CD1c-positive myeloid dendritic cell (primary cell): ENCODE results near the gene TBCEL.
"Not testable (repeated sequence)": the region's sequence is repeated elsewhere in the genome, so short reads cannot be mapped to it uniquely, and the experiment has no call there.

Source experiments
- DNase-seq: peaks from one replicate; pipeline ENCODE4 v3.0.0-alpha.2; 2016; ENCODE audit errors: extremely low spot score

TBCEL gene

DNA sequence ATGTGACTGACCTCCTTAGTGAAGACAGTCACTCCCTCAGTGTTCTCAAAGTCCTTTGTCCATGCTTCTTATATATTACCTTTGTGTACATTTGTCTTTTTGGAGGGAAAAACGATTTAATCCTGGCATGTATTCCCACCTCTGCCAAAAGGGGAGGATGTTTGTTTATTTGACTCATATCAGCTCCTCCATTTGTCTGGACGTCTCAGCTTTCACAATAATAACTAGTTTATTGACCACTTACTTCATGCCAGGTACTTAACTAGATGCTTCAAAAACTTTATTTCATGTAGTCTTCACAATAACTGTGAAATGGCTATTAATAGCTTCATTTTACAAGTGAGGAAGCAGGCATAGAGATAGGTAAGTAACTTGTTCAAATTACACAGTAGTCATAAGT is 5.3 kb downstream of the TBCEL start:
- DNase-seq: no peak

DNA sequence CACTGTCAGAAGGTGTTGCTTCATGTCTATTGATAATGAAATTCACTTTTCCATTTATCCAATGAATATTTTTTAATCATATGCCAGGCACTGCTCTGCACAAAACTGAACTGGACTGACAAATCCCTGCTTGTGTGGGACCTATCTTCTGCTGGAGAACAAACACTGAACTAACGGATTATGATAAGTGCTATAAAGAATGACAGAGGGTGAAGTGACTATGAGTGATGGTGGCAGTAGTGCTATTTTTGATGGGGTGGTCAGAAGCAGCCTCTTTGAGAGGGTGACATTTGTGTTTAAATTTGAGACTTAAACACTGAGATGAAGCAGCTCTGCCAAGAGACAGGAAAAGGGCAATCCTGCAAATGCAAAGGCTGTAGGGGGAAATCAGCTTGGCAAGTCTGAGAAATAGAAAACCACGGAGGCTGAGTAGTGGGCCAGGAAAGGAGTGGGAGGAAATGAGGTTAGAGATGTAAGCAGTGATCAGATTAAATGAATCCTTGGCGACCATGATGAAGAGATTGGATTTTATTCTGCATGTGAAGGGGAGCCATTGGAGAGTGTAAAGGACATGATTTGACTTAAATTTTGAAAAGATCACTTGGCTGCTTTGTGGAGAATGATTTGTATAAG is 6.0 kb downstream of the TBCEL start:
- DNase-seq: no peak

DNA sequence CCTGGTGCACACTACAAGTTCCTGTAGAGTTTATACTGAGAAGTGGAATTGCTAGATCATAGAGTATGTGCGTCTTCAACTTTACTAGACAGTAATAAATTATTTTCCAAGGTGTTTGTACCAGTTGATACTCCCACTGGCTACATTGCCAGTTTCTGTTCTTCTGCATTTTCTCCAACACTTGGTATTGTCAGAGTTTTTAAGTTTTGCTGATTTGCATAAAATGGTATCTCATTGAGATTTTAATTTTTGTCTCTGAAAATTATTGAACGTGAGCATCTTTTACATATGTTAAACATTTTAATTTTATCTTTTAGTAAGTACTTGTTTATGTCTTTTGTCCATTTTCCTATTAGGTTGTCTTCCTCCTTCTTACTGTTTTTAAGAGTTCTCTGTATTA is 7.3 kb downstream of the TBCEL start:
- DNase-seq: no peak

DNA sequence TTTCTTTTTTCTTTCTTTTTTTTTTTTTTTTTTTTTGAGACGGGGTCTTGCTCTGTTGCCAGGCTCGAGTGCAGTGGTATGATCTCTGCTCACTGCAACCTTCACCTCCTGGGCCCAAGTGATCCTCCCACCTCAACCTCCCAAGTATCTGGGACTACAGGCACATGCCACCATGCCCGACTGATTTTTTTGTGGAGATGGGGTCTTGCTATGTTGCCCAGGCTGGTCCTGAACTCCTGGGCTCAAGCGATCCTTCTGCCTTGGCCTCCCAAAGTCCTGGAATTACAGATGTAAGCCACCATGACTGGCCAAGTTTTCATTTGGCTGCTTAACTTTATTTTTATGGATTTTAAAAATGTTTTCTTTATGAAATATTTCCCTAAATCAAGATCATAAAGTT is 7.7 kb downstream of the TBCEL start:
- not testable (repeated sequence) for DNase-seq

DNA sequence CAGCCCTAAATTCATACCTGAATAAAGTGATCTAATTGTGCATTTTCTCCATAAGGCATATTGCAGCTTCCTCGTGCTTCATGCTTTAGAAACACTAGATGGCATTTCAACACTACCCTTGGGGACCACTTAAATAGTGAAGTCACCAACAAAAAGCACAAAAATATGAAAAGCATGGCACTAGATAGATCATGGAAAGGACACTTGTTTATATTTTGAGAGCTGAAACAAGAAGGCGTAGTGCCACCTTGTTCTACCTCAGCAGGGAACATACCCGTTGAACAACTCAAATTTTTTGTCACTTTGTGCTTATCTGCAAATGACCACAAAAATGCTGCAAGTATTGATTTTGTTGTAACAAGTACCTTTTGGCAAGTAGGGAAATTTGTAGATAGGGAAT is 8.6 kb downstream of the TBCEL start:
- no peak for DNase-seq

DNA sequence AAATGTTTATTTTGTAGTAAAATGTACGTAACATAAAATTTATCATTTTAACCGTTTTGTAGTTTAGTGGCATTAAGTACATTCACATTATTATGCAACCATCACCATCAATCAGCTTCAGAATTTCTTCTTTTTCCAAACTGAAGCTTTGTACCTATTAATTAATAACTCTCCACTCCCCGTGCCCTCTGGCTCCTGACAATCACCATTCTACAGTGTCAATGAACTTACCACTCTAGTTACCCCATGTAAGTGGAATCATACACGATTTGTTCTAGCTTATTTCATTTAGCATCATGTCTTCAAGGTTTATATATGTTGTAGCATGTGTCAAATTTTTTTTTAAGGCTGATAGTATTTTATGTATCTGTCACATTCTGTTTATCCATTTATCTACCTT is 9.7 kb downstream of the TBCEL start:
- DNase-seq: no peak

DNA sequence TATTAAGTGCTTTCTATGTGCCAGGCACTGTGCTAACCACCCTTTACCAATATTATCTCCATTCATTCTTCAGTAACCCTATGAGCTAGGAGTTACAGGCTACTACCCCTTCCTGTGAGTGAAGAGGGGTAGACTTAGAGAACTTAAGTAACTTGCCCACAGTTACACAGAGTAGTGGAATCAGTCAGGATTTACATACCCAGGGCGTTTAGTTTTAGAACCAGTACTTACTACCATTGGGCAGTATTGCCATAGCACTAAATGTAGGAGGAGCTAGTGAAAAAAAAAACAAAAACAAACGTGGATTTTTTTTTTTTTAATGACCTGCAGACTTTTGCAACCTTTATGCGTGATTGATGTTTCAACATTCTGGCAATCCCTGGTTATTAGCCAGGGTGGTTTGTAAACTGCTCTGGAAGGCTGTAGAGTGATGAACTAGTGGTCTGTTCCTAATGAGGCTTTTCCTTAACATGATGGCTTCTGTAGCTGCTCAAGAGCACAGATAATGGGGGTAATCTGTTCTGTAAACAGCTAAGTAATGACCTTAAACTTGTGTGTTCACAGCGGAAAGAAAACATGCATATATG is 11.4 kb downstream of the TBCEL start:
- DNase-seq: no peak

DNA sequence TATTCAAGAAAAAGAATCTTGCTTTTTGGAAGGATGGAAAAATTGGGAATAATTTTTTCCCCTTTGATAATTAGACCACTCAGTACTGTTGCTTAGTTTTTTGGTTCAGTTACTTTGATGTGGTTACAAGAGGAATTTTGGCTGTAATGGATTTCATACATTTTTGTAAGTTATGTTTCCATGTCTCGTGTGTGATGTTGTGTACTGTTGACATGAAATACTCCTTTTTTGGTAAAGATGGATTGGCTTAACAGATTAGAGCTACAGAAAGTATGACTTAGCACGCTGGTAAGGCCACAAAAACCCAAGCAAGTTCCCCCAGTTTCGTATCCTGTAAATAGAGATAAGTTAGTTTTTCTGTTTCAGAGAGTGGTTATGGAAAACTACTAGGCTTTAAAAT is 11.9 kb downstream of the TBCEL start:
- no peak for DNase-seq

DNA sequence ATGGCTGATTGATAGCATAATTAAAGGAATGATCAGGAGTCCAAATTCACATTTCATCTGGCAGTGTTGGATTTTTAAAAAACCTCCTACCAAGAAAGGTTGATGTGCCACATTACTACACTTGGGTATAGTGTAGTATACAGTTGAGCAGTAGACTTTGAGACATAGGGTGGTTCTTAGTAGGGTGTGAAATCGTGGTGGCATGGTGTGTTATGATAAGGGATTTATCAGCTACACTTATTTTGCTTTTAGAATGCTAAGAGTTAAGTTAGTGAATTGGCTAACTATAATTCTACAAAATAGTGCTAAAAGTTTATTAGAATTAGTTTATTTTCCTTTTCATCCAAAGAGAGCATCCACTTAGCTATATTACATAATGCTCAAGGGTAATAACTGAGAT is 13.1 kb downstream of the TBCEL start:
- no peak for DNase-seq

DNA sequence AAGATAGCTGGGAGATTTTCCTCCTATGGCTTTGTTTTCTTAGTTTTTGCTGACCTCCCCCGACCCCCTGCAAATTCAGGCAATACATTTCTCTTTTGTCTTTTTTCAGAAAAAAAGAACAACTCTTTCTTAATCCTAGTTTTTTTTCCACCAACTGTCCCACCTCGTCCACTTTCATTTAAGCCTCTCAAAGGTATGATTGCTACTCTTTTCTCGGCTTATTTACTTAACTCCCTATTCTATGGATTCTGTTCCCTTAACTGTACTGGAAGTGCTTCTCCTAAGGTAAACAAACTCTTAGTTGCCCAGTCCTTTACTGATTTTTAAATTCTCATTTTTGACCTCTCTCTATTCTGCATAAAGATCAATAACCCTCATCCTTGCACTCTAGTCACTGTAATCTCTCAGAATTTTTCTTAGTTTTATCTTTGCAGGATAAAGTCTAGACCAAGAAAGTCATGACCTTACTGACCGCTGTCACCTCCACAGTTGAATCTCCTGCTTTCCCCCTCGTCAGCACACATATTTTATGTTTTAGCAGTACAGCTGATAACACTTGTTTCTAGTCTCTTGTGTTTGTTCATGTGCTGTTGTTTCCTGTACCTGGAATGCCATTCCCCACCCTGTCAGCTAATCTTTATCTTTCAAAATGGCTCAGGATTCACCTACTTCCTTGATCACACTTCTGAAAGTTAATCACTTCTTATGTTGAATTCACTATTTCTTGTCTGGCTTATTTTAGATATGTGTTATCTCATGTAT is 14.9 kb downstream of the TBCEL start:
- DNase-seq: no peak

DNA sequence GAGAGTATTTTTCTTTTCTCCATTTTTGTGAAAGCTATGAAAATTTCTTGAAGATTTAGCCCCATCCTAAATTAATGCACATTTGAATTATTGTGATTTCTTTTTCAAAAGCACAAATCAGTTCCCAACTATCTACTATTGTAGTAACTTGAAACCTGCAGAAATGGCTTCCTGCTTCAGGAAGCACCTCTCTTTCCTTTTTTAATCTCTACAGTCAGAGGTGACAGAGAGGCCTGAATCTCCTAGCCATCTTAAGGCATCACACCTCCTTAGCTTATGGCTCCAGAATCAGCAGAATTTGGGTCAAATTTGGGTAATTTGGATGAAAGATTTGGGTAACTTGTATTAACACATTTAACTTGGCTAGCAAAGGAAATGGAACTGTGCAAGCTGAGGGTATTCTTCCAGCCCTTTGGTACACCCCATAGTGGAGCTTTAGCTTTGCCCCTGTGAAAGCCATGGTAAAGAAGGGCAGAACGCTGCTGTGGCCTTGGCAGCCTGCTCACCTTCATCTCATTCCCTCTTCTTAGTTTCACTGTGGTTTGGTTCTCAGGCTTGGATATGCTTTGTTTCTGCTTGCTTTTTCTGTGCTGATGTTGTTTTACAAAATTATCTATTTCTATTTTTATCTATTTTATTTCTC is 16.2 kb downstream of the TBCEL start:
- no peak for DNase-seq

DNA sequence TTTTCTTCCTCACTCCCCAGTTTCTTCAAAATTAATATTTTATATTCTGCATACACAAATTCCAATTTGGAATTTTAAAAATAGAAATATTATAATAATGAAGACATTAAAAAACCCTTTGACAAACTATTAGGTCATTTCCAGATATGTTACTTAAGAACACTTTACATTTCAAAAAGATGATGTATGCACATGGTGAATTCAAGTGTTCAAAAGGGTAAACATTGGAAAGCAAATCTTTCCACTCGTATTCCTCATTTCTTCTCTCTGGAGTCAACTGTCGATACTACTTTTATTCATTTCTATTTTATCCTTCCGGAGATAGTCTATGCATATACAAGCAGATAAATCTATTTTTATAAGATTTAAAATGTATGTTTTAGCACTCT is 16.7 kb downstream of the TBCEL start:
- no peak for DNase-seq

DNA sequence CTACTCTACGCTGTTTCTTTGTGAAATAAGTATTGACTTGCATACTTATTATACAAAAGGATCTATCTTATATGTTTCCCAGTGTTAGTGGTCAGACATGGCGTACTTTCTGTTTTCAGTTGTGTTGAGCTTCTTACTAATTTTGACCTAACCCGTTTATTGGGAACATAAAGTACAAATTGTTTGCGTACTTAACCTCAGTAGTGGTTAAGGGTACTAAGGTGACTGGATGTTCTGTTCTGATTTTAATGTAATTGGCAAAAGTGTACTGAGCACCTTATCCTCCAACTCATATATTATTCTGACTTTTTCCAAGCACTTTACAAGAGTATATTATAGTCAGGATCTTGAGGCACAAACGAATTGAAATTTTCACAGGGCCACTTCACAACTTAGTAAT is 17.2 kb downstream of the TBCEL start:
- DNase-seq: no peak

DNA sequence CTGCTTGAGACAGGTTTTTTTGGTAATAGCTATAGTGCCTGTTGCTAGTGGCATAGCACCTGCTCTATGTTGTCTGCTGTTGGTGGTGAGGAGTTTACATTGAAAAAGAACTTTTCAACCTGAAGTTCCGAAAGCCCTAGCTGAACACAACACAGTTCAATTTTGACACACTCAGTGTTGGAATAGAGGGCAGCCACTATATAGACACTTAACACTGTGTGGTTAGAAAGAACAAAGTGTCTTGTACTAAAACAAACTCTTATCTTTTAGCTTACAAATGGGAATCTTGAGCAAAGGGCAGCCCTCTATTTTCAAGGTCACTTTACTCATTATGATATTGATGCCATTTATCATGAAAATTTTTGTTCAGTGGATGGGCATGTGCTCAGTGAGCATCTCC is 18.4 kb downstream of the TBCEL start:
- DNase-seq: no peak

DNA sequence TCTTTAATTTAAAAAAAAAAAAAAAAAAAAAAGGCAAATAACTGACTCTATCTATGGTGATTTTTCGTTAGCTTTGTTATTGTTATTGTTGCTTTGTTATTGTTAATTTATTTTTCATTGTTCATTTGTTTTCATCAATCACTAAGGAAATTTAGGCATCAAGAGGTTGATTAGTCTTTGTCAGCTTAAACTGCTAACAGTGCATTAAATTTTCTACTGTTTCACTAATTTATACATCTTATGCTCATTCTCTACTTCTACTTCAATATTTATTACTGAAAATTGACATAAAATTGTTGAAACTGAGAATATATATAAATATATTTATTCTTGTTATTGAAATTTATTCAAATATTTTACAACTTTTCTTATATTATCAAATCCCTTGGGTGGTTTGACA is 24.0 kb downstream of the TBCEL start:
- no peak for DNase-seq

DNA sequence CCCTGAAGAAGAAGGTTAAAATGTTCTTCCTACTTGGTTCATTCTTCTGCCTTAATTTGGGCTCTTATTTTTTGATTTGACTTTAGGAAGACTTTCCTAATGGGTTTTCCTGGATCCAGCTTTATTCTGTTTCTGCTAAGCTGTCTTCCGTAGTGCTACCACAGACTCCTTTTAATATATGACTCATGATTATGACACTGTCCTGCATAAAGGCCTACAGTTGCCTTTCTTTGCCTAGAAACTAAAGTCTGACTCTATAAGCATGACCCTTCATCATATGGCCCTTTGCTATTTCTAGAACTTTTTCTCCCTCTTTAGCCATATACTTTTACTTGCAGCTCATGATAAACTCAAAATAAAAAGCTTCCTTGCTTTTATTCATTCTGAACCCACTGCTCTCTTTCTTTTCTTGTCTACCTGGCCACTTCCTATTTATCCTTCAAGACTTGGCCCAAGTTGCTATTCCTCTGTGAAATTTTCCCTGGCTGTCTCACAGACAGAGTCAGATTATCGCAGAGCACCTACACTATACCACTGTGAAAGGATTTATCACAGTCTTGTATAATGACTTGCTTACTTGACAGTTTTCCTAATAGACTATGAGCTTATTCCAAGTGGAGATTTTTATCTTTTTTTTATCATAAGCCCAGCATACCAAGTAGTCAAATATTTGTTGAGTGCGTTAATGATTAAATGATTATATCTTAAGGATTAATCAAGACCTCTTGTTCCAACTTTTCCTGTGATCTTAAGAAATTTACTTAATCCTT is 24.7 kb downstream of the TBCEL start:
- no peak for DNase-seq

DNA sequence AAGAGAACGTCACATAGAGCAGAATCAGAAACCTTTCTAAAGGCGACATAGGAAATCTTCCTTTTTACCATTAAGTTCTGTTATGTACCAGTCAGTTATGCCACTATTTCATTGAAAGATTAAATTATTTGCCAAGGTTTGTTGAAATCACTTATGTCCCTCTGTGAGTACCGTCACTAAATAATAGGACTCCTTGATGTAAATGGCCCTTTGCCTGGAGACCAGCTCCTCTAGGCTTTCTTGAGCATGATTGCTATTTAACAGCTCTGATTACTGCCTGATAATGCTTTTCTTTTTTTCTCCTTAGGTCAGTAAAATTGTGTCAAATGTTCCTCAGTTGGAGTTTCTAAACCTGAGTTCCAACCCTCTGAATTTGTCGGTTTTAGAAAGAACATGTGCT is 29.3 kb downstream of the TBCEL start:
- no peak for DNase-seq

DNA sequence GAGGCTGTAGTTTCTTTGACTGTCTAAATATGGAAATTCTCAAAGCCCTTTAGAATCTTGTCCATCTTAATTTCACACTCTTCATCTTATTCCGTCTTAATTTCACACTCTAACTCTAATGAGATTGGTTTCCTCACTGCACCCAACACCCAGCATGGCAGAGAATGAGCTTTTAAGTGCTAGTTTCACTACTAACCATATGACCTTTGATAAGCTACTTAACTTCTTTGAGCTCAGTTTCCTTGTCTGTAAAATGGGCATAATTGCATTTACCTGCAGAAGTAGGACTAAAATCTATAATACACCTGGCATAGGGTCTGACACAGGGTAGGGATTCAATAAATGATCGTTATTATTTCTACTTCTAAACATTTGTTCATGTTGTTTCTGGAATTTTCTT is 30.4 kb downstream of the TBCEL start:
- DNase-seq: no peak

DNA sequence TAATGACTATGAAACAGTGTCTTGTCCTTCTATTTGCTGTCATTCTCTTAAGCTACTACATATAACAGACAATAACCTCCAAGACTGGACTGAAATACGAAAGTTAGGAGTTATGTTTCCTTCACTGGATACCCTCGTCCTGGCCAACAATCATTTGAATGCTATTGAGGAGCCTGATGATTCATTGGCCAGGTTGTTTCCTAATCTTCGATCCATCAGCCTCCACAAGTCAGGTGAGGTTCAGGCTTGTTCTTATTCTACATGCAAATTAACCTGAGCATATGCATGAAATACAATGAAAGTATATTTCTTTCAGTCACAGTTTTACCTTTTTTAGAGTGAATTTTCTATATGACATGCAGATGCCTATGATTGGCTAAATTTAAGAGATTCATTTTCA is 31.2 kb downstream of the TBCEL start:
- DNase-seq: no peak

DNA sequence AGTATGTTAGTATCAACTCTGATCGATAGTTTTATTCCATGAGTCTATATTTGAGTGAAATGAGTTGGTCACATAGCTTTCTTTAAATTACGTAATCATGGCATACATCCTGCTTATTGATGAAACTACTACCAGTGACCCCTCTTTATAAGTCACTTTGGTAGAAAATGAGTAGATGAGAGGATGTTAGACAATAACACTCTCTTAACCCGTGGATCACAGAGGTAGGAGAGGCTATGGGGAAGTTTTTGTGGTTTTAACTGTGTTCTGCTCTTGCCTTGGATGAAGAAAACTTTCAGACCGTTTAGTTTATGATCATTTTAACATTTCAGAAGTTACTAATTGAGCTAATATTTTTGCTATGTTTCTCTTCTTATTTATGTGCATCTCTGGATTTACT is 34.0 kb downstream of the TBCEL start:
- DNase-seq: no peak

DNA sequence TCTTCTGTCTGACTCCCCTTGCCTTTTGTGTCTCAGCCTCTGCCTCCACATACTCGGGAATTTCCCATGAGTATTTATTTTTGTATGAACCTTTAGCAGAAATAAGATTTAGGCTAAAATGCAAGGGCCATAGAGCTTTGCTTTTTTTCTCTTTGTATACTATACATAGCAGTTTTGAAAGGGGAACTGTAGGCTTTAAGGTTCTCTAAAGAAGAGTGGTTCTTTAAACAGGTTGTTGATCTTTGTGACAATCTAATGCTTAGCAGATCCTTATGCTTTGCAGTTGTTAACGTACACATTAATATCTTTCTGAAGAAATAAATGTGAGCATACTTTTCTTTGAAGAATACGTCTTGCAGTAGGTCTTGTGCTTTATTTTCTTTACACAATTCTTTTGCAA is 35.0 kb downstream of the TBCEL start:
- DNase-seq: no peak

DNA sequence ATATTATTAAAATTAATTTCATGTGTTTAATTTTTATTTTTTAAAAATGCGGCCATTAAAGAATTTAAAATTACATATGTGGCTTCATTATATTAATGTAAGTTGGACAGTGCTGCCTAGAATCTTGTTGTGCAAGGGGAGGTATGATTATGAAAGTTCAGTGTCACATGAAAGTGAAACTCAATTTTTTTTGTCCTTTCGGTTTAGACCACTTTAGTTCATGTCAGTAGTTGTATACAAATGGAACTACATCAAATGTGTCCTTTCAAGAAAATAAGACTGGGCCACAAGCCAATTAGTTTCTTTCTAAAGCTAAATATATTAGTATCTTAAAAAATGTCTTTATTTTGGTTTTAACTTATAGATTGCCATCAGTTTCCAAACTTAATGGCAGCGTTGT is 35.7 kb downstream of the TBCEL start:
- peak; percentile 7 for DNase-seq
